Measurements from ENCODE around the gene EFNA4. TPM values are rescaled to one million over a fixed set of nuclear protein-coding genes. Genes with fewer than 3 reads are reported as not detected.

Gene EFNA4
- total RNA-seq, 2 donors from 2014 or later, result 4.7 to 5.6 TPM

GRCh38 chr1:155051777-155052398 lies 11.7 kb upstream of the EFNA4 start:
- no peak for TF ChIP-seq POLR2A (IDR thresholded peaks at IDR 0.05)
- no peak for TF ChIP-seq CTCF (IDR thresholded peaks at IDR 0.05)
- Histone ChIP-seq H3K4me3 (peak overlapping the region; percentile 32 to 47), H3K36me3 (replicated peaks in 1 of 2; ENCODE audit: insufficient read depth in 1 of 2, low read depth in 2 of 2) (no peaks in the 10 kb centered on the region), H3K27ac (peak overlapping the region in 3 of 4 donors; percentile 84 to 93 (median 89)), H3K4me1 (peaks cover 31% of the 10 kb centered on the region), H3K27me3 (no peaks in the 10 kb centered on the region), H3K9me3 (no peaks in the 10 kb centered on the region)
- intact Hi-C loops (cut with DNase I), result no loop called here
- WGBS, 2 donors, result 1 to 2% methylated on average over 23 to 27 of the region's 27 CpGs
- ATAC-seq (peak; percentile 9), DNase-seq (peak; percentile 46 to 67 (median 63))

- no peaks in the 10 kb centered on the region for H3K9me3 ChIP-seq
- peak overlapping the region in 3 of 4 donors; percentile 31 to 93 (median 84) for H3K27ac ChIP-seq
- H3K27me3 ChIP-seq, result no peaks in the 10 kb centered on the region
- no peak for ATAC-seq
- peak in 2 of 4 donors; percentile 31 to 39 for DNase-seq
- H3K4me1 ChIP-seq, result peaks cover 31% of the 10 kb centered on the region
- no peak overlapping the region for H3K4me3 ChIP-seq
- WGBS, 2 donors, result 44 to 65% methylated on average over 9 to 12 of the region's 12 CpGs
- TF ChIP-seq POLR2A (IDR thresholded peaks at IDR 0.05) (no peak), CTCF (IDR thresholded peaks at IDR 0.05) (peak in 4 of 7 experiments; percentile 14 to 23 (median 18))
- intact Hi-C loops (cut with DNase I), result no loop called here
- H3K36me3 ChIP-seq (replicated peaks in 1 of 2; ENCODE audit: insufficient read depth in 1 of 2, low read depth in 2 of 2), result no peaks in the 10 kb centered on the region
Observed at GRCh38 chr1:155052439-155053395, 10.8 kb upstream of the EFNA4 start.

GRCh38 chr1:155053531-155054105 lies 9.9 kb upstream of the EFNA4 start:
- Histone ChIP-seq H3K9me3 (no peaks in the 10 kb centered on the region), H3K27me3 (no peaks in the 10 kb centered on the region), H3K27ac (no peak overlapping the region), H3K4me3 (no peak overlapping the region), H3K36me3 (replicated peaks in 1 of 2; ENCODE audit: insufficient read depth in 1 of 2, low read depth in 2 of 2) (no peaks in the 10 kb centered on the region), H3K4me1 (peaks cover 31% of the 10 kb centered on the region)
- ATAC-seq, result no peak
- intact Hi-C loops (cut with DNase I), result no loop called here
- DNase-seq, result no peak
- WGBS, 2 donors, result 80 to 82% methylated on average over 3 to 7 of the region's 7 CpGs
- TF ChIP-seq CTCF (IDR thresholded peaks at IDR 0.05) (no peak), POLR2A (IDR thresholded peaks at IDR 0.05) (no peak)

- intact Hi-C loops (cut with DNase I), result no loop called here
- H3K9me3 ChIP-seq, result no peaks in the 10 kb centered on the region
- TF ChIP-seq CTCF (IDR thresholded peaks at IDR 0.05) (no peak), POLR2A (IDR thresholded peaks at IDR 0.05) (no peak)
- DNase-seq (no peak), ATAC-seq (no peak)
- H3K27me3 ChIP-seq, result no peaks in the 10 kb centered on the region
- peaks cover 17% of the 10 kb centered on the region for H3K4me1 ChIP-seq
- no peak overlapping the region for H3K4me3 ChIP-seq
- no peaks in the 10 kb centered on the region for H3K36me3 ChIP-seq (replicated peaks in 1 of 2; ENCODE audit: insufficient read depth in 1 of 2, low read depth in 2 of 2)
- WGBS, 2 donors, result 87 to 96% methylated on average over 8 of the region's 8 CpGs
- no peak overlapping the region for H3K27ac ChIP-seq
Observed at GRCh38 chr1:155057104-155057503, 6.4 kb upstream of the EFNA4 start.

Measured in body of pancreas (tissue), 4 donors.